Activated B cell treated with CpG ODN at 0.5 μM for 24 hours (primary cell): ENCODE results near the gene FSTL1. TPM values are rescaled to one million over a fixed set of nuclear protein-coding genes. Genes with fewer than 3 reads are reported as not detected.
A peak's percentile ranks its signal among the peaks of the same experiment; 100 is the strongest.

ENCODE experiments used
- ATAC-seq: fragments of 200-7000 bp; cut with Tn5 transposase; one replicate; pipeline ENCODE4 v1.10.0; 2021; ENCODE audit warnings: low read depth, mild to moderate bottlenecking, moderate library complexity
- CTCF ChIA-PET: fragments of 350-600 bp; sonication (Branson Sonifier 250); formaldehyde crosslinking; loops from one replicate; lab custom pipeline; 2021; ENCODE audit warnings: antibody characterized with exemption; lab: Charles Lee
- POLR2A ChIA-PET: fragments of 350-600 bp; sonication (Branson Sonifier 250); formaldehyde crosslinking; loops from one replicate; lab custom pipeline; 2021; ENCODE audit warnings: antibody characterized with exemption; lab: Charles Lee
- DNase-seq: peaks from one replicate; pipeline ENCODE4 v3.0.0; 2022
- H3K27ac Mint-ChIP-seq: one replicate; pipeline ENCODE4 v1.8.0; 2020; ENCODE audit warnings: mixed read lengths
- H3K27me3 Mint-ChIP-seq: one replicate; pipeline ENCODE4 v1.8.0; 2021; ENCODE audit warnings: mixed read lengths
- H3K36me3 Mint-ChIP-seq: one replicate; pipeline ENCODE4 v1.8.0; 2021; ENCODE audit warnings: low read depth, mixed read lengths
- H3K4me1 Mint-ChIP-seq: one replicate; pipeline ENCODE4 v1.8.0; 2021; ENCODE audit warnings: mixed read lengths
- H3K4me3 Mint-ChIP-seq: one replicate; pipeline ENCODE4 v1.8.0; 2020; ENCODE audit warnings: mild to moderate bottlenecking, mixed read lengths
- H3K9me3 Mint-ChIP-seq: one replicate; pipeline ENCODE4 v1.8.0; 2020; ENCODE audit warnings: mixed read lengths
- CTCF ChIP-seq: fragments of 200-600 bp; IDR thresholded peaks from one replicate; pipeline ENCODE4 v1.8.0; 2022; ENCODE audit warnings: antibody characterized with exemption, mild to moderate bottlenecking
- intact Hi-C: fragments of 100-400 bp; cut with micrococcal nuclease; formaldehyde crosslinking; loops from one replicate; pipeline ENCODE4 v1.15.1; 2024
- total RNA-seq: library from RNA; stranded (reverse); gene quantifications from 2 replicates; pipeline ENCODE4 v1.2.3, GENCODE V29; 2022

FSTL1 gene
- total RNA-seq, 1 donor from 2014 or later: not detected

- ChIA-PET POLR2A (interaction anchor here (0.7 to 3.7 kb wide), 16 partner anchors 10 to 1108 kb away, joined by 3 to 45 read pairs (median 4); partner anchors contain the start of genes B4GALT4, GSK3B, GTF2E1 and NDUFB4), CTCF (interaction anchor here (1.2 to 2.2 kb wide), 4 partner anchors 9 to 254 kb away, joined by 3 to 15 read pairs (median 4); no protein-coding TSS in a partner anchor)
Measured at GRCh38 chr3:120348991-120349854, 101.6 kb downstream of the FSTL1 start, which contains the start of gene LRRC58. TSS of gene LRRC58 (minus strand) at chr3:120349354. CDS start at chr3:120349243, 111 bp downstream.

GRCh38 chr3:120348065-120348990 lies 102.5 kb downstream of the FSTL1 start:
- intact Hi-C loops: loop anchor here (2.0 to 10.0 kb wide), 5 partner anchors 104 to 1108 kb away; partner anchors contain the start of genes ADPRH, B4GALT4 and CFAP91
- peak overlapping the region; percentile 82 for H3K27ac Mint-ChIP-seq
- TF ChIP-seq CTCF: no peak
- peak overlapping the region; percentile 97 for H3K4me3 Mint-ChIP-seq
- ChIA-PET CTCF (interaction anchor here (1.2 to 2.2 kb wide), 4 partner anchors 8 to 253 kb away, joined by 3 to 15 read pairs (median 4); no protein-coding TSS in a partner anchor), POLR2A (interaction anchor here (0.6 to 3.7 kb wide), 14 partner anchors 14 to 1107 kb away, joined by 3 to 45 read pairs (median 4); partner anchors contain the start of genes B4GALT4, GSK3B, GTF2E1 and NDUFB4)
- H3K4me1 Mint-ChIP-seq: peaks cover 45% of the 10 kb centered on the region
- ATAC-seq: peak; percentile 51
- peaks cover 34% of the 10 kb centered on the region for H3K36me3 Mint-ChIP-seq
- H3K9me3 Mint-ChIP-seq: no peaks in the 10 kb centered on the region
- no peak for DNase-seq
- H3K27me3 Mint-ChIP-seq: no peaks in the 10 kb centered on the region

More at GRCh38 chr3:120348991-120349854, 101.6 kb downstream of the FSTL1 start, which contains the start of gene LRRC58:
- TF ChIP-seq CTCF: no peak
- Mint-ChIP-seq H3K4me1 (peaks cover 42% of the 10 kb centered on the region), H3K27me3 (no peaks in the 10 kb centered on the region), H3K9me3 (no peaks in the 10 kb centered on the region), H3K36me3 (peaks cover 27% of the 10 kb centered on the region), H3K27ac (peak within 1 kb of the TSS; percentile 93), H3K4me3 (peak within 1 kb of the TSS; percentile 97)
- DNase-seq: peak; percentile 90
- intact Hi-C loops: loop anchor here (1.0 to 10.0 kb wide), 12 partner anchors 68 to 1108 kb away; partner anchors contain the start of genes ADPRH, B4GALT4, CFAP91 and GSK3B
- ATAC-seq: peak; percentile 92

GRCh38 chr3:120344349-120344748 lies 106.4 kb downstream of the FSTL1 start:
- no peak for TF ChIP-seq CTCF
- Mint-ChIP-seq H3K27ac (no peak overlapping the region), H3K4me3 (no peak overlapping the region), H3K4me1 (peaks cover 38% of the 10 kb centered on the region), H3K9me3 (no peaks in the 10 kb centered on the region), H3K27me3 (no peaks in the 10 kb centered on the region), H3K36me3 (peaks cover 53% of the 10 kb centered on the region)
- no peak for ATAC-seq
- ChIA-PET CTCF (no interaction called here), POLR2A (no interaction called here)
- intact Hi-C loops: loop anchor here (10.0 kb wide), 1 partner anchor 770 kb away; the partner anchor contains the start of gene ADPRH
- DNase-seq: no peak

Other genes starting within 250 kb of the FSTL1 start
- 0.24 TPM in 2 replicates for gene GPR156, start 165.8 kb downstream of the FSTL1 start, total RNA-seq
- 16.8 and 18.3 TPM in 2 replicates for gene LRRC58, start 101.6 kb downstream of the FSTL1 start, total RNA-seq
- gene NDUFB4, start 145.3 kb upstream of the FSTL1 start, total RNA-seq: 80.4 and 86.3 TPM in 2 replicates
- gene HGD, start 231.2 kb upstream of the FSTL1 start, total RNA-seq: 0.78 and 1.0 TPM in 2 replicates